ENCODE measurements around the gene DYSF.

The DYSF gene

DNA sequence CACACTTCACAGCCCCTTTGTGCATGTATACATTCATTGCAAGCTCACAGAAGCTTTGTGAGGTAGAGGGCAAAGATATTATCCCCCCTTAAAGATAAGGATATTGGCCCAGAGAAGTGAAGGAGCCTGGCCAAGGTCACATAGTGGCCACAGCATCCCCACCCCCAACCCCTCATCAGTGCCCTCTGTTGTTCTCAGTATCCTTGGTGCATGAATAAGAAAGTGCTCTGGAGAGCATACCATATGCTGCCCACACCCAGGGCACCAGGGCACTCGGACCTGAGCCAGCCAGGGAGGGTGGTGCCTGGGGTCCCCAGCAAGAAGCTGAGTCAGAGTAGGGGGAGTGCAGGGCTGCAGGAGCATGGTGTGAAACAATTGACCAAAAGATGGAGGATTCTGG is 3.3 kb downstream of the DYSF start:
- DNase-seq (ENCODE audit: low spot score) = no peak

DNA sequence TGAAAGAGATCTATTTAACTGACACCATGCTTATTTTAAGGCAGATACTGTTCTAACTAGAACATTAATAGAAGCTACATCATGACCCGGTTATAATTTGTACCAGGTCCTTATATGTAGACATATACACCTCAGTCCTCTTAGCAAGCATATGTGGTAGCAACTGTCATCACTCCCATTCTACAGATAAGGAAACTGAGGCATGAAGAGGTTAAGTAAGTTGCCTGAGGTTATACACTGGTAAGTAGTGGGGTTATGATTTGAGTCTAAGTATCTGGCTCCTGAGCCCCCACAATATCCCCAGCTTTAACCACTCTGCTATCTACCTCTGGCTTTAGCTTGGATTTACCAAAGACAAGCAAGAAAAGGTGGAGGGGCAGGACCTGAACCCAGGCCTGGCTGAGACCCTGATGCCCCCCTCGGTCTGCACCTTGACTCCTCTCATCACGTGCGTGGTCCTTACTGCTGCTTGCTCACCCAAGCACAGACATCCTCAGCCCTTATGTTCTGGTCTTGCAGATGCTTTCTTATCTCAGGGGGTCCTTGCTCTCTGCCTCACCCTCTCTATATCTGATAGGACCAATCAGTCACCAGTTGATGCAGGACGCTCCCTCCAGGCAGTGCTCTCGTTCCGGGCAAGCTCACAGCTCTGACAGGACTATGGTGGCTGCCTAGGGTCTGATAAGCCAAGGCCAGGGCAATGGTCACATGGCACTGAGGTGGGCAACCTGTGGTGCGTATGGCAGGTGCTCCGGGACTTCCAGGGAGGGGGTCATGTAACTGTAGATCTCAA is 4.0 kb downstream of the DYSF start:
- DNase-seq (ENCODE audit: low spot score) = no peak

DNA sequence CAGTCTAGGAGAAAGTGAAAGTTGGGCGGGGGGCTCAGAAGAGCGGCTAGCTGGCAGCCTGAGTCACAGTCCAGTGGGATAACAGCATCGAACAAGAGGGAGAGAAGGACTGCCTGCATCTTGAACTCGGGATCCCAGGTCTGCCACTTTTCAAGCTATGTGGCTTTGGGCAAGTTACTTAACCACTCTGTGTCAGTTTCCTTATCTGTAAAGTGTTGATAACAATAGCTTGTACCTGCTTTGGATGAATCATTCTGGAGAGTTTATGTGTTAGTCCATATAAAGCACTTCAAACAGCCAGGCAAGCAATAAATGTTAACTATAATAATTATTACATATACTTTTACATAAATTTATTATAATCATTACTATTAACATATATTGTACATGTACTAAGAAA is 4.6 kb downstream of the DYSF start:
- DNase-seq (ENCODE audit: low spot score) = no peak

DNA sequence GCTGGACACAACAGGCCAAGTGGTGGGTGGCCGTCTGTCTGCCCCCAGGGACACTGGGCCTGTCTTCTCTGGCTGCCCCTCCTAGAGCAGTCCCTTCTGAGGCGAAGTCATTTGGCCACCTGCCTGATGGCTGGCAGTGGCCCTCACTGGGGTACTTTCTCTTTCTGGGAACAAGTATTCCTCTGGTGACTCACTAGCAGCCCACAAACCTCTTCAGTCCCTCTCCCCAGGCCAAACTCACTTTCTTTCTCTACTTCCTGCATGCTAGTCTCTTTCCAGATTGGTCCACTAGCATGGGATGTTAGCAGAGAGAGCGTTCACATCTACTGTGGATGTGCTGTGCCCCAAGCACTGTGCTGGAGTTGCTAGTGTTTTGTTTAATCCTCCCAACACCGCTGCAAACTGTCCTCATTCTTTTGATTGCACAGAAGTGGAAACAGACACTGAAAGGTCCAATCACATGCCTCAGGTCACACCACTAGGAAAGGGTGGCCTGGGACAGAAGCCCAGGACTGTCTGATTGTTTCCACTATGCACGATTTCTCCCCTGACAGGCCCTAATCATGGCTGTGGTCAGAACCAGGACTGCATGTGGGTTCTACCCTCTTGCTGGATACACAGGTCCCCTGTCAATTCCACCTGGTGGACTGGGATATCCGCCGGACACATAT is 5.2 kb downstream of the DYSF start:
- peak; percentile 47 for DNase-seq (ENCODE audit: low spot score)

DNA sequence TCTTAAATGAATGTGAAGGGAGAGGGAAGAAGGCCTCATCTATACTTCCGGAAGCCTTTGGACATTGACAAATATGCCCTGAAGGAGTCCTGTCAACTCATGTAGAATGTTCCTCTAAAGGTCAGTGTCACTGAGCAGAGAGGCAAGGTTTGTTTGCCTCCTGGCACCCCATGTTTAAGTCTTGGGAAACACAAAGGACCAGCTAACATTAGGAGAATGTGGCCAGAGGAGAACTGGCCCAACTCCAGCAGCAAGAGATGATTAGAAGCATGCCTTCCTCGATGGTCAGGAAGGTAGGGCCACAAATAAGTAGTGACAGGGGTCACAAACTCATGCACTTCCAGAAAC is 5.7 kb downstream of the DYSF start:
- no peak for DNase-seq (ENCODE audit: low spot score)

DNA sequence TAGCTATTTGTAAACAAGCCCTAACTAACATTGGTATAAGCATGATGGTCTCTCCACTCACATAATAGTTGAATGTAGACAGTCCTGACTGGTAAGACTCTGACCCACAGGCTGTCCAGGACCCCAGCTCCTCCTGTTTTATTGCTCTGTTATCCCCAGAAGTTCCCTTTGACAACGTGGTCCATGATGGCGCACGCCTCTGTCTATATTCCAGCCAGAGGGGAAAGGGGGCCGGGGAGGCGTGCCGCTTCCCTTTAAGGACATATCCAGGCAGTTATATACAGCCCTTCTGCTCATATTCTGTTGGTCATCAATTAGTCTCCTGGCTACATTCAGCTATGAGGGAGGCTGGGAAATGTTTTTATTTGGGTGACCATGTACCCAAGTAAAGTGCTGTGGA is 6.7 kb downstream of the DYSF start:
- DNase-seq (ENCODE audit: low spot score) = no peak

DNA sequence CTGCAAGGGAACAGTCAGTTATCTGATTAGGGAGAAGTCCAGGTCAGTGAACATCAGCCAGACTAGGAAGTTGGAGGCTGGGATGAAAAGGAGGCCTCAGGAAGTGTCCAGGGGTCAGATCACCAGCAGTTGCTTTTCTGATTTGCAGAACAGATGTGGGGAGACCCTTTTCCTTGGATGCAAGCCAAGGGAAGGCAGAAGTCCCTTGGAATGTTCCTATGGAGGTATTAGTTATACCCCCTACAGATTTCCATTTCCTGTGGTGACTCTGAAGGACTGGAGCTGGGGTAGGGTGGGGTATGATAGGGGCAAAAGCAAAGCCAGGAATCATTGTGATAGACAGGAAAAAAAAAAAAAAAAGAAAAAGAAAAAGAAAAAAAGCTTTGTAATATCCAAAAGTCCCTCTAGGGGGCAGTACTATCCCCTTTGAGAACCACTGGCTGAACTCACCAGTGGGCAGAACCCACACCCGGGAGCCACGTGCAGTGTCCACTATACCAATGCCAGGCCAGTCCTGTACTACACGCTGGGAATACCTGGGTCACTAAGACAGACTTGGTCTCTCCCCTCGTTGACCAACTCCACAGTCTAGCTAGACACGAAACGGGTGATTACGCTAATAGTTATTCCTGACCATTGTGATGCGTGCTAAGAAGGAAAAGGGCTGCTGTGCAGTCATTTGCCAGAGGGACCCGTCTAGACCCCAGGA is 7.4 kb downstream of the DYSF start:
- DNase-seq (ENCODE audit: low spot score) = peak; percentile 67

DNA sequence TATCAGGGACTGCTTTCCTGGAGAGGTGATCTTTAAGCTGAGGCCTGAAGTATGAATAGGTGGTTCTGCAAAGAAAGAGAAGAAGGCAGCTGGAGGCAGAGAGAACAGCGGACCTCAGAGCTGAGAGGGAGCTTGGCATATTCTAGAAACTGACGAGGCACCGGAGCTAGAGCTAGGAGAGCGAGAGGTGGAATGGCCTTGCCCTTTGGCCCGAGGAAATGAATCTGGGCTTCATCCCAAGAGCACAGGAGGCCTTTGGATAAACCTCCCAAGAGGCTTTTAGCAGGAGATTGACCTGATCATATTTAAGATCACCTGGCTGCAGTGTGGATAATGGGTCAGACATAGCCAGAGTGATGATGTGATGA is 7.9 kb downstream of the DYSF start:
- no peak for DNase-seq (ENCODE audit: low spot score)

DNA sequence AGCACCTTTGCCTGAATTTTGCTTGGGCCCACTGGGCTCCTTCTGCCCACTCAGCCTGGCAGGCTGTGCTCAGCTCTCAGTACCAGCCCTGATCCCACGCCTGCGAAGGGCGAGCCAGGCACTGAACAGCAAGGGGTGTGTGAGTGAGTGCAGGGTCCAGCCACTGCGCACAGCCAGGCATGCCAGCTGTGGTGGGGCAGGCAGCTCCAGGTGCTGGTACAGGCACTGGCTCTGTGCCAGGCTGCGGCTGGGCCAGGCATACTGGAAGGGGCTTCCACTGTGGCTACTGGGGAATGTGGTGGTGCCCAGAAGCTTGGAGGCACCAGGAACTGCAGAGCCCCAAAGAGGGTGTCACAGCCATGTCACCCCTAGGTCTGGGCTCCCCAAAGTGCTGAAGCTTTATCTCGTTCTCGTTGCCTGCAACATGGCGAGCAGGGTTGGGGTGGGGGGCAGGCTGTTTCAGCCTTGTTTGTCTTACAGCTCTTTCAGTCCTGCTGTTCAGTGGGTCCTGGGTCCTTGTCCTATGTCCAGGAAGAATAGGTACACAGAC is 8.8 kb downstream of the DYSF start:
- no peak for DNase-seq (ENCODE audit: low spot score)

DNA sequence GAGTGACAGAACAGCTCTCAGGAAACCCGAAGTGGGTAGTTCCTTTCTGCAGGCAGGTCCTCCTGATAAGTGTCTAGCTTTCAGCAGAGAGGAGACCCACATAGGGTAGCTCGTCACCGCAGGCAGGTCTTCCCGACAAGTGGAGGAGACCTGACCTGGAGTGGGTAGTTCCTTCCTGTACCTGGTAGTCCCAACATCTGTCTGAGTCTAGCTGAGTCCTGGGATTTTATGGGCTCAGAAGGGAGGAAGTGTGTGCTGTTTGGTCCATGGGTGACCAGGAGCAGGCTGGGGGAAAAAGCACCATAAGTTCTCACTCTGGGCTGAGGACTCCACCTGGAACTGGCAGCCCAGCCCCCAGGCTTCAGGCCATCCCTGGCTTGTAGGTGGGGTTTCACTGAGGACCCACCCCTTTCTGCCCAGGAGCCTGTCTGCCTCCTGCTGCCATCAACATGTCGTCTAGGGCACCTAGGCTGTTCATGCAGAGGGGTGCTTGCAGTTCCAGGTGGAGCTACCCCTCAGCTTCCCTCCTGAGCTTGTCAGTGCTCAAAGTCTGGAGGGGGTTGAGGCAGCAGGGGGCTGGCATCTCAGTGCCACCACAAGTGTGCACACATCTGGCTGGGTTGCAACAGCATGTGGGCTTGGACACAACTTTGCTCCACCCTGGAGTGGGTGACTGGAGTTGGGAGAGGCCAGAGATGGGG is 9.4 kb downstream of the DYSF start:
- no peak for DNase-seq (ENCODE audit: low spot score)

DNA sequence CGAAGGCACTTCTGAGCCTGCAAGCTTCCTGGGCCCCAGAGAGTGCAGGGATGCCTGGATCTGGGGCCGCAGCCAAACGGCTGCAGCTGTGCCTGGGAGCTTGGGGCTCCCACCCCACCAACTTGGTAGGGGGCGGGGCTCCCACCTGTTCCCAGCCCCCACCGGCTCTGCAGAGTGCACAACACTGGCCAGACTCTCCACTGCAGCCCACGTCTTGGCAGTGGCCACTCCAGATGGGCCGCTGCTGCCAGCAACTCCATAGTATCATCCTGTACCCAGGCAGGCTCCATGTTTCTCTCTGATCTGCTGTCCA is 9.9 kb downstream of the DYSF start:
- no peak for DNase-seq (ENCODE audit: low spot score)

DNA sequence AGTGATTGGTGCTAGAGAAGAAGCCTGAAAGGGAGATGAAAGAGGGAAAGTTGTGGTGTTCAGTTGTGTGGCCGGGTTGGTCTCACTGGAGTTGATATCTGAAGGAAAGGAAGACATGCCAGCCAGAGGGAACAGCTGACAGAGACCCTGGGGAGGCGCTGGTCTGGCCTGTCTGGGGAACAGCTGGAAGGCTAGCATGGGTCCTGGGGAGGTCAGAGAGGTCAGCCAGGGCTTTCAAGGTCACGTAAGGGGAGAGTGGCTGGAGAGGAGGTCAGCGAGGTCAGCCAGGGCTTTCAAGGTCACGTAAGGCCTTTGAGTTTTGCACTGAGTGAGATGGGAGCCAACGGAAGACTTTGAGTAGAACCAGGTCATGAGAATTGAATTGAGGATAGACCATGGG is 11.0 kb downstream of the DYSF start:
- DNase-seq (ENCODE audit: low spot score) = no peak

DNA sequence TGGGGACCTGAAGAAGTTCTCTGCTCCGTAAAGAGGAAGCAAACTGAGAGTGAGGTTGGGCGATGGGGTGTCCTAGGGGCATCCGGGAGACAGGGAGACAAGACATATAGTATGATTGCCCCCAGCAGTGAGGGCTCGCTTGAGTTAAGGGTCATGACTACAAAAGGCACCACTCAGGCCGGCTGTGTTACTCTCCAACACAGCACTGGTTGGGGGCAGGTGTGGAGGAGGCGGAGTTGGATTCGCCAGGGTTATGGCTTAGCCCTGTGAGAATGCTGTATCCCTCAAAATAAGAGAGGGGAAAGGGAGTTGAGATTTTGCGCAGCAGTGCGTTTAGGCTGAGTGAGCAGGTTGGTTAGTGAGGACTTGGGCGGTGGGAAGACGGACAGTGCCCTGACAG is 12.0 kb downstream of the DYSF start:
- no peak for DNase-seq (ENCODE audit: low spot score)

DNA sequence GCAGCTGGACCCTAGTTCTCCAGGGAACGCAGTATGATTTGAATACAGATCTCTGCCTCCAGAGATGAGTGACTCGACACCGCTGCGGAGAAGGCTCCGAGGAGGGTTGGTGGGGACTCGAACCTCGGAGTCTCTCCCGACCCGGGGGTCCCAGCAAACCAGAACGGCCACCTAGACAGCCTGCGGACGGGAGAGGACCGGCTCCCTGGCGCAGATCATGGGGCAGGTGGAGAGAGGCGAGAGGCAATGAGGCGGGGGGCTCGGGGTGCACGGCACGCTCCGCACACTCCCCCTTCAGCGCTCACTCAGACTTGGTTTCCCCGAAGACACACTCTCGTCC is 12.6 kb downstream of the DYSF start:
- DNase-seq (ENCODE audit: low spot score) = no peak

DNA sequence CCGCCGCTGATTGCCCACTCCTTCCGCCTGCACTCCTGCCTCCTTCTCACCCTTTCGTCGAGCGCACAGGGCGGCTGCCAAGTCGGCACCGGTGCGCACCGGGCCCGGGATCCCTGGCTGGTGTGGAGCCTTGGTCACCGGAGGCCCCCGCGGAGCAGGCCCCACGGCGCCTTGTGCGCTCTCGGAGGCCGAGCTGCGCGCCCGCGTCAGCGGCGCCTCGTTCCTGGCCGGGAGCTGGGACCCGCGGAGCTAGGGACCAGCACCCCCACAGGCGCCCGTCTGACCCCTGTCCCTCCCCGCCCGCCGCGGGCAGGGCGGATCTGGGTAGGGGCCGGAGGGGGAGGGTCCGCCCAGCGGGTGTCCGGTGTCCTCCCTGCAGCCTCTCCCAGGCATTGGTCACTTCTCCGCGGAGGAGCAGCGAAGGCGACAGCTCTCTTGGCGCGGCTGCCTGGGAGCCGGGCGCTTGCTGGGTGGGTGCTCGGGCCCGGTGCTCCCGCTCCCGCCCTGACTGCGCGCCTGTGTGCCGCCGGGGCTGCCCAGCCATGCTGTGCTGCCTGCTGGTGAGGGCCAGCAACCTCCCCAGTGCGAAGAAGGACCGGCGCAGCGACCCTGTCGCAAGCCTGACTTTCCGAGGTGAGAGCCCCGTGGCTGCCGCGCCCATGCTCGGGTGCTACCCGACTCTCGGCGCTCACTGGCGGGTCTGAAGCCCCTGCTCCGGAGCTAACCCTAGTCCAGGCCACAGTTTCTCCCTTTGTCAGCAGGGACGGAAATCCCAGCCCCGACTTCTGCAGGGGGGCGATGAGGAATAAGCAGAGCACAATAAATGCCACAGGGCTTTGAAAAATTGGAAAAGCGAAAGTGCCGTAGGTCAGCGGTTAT is 13.2 kb downstream of the DYSF start:
- DNase-seq (ENCODE audit: low spot score) = peak; percentile 61

DNA sequence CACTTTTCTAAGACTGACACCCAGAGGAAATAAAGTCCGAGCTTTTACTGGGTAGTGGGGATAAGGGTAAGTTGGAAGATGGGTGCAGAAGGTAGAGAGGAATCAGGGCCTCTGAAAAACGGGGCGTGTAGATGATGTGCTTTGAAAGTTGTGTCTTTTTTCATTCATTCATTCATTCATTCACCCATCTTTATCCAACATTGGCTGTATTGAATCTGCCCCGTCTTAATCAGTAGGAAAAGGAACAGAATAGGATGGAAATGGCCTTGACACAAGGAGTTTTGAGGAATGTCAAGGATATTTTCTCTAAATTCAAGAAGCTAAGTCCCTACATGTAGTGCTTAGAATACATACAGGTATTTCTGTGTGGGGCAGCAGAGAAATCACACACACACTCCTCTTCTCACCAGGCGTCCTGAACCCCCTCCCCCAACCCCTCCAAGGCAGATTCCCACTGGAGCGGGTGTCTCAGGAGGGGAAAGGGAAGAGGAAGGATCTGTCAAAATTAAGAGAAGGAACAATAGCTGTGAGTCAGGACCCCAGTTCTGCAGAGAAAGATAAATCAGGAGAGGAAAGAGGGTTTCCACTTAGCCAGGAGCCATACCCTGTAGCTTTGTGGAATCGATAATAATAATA is 13.9 kb downstream of the DYSF start:
- DNase-seq (ENCODE audit: low spot score) = no peak

DNA sequence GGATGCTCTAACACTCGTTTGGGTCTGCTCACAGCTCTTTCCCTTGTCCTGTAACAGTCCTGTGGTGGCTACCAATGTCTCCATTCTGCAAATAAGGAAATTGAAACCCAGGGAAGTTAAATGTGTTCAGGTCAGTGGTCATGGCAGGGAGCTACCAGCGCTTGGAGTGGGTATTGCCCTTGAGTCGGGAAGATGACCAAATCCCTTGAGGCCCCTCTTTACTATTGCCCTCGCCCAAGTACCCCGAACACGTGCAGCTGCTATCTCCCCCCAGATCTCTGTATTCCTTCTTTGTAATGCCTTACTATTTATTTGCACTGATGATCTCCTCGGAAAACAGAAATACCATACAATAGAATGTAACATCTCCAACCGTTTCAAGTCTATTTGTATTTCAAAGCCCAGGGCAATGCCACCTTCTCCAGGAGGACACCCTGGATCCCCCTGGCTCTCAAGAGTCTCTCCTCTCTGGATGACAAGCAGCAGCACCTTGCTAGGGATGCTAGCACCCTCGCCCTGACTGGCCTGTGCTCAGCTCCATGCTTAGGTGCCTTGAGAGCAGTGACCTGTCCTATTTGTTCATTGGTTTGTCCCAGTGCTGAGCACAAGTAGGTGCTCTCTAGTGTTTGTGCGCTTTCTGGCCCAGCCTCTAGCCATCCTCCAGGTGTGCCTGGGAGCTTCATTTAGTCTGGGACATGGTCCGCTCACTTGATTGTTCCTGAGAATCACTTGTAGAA is 15.1 kb downstream of the DYSF start:
- no peak for DNase-seq (ENCODE audit: low spot score)

DNA sequence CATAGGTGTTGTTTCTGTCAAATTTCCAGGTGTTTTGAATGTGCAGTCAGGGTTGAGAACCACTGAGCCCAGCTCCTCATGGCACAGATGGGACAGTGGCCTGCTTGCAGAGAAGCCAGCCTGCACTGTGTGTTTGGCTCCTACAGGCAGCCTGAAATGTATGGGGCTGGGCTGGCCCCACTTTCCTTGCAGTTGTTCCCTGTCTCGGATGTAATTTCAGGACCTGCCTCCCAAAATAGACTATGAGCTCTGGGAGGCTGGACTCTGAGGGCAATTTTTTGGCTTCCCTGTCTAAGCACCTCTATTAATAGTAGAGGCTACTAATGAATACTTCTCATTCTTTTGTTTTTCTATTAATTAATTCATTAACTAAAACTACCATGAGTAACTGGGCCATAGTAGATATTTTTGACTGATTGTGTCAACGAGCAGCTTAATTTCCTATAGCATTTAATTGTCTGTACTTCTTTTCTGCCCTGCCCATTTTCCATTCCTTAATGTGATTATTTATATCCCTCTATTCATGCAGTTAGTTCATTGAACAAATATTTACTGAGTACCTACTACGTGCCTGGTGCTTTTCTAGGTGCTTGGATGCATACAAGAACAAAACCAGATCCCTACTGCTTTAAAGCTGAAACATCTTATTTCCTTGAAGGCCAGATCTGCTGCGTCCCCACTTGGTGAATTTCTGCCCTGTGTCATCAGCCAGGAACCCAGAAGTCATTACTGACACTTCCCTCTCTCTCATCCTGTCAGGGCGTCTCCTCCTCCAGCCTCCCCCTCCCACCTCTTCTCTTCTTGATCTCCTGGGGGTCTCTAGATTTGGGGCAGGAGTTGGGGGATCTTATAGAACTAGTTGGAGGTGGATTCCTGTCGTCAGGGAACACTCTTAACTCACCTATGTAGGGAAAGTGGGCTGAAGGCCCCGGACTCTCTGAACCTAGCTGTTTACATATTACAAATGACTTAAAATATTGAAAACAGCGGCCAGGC is 16.3 kb downstream of the DYSF start:
- no peak for DNase-seq (ENCODE audit: low spot score)

DNA sequence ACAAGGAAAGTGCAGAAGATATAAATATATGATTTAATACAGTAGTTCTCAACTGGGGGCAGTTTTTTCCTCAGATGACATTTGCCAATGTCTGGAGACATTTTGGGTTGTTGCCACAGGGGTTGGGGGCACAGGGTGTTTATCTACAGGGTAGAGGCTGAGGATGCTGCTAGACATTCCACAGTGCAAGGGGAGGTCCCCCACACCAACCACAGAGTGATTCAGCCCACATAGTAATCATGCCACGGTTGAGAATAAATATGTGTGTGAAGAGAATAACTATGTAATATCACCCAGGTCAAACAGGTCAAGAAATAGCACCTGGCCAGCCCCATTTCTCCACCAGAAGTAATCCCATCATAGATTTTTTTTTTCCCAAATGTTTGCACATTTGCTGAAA is 17.9 kb downstream of the DYSF start:
- DNase-seq (ENCODE audit: low spot score) = peak; percentile 81
